Endothelial cell of umbilical vein (primary cell): Measurements from ENCODE around the gene FKBP14. TPM values are rescaled to one million over a fixed set of nuclear protein-coding genes. Genes with fewer than 3 reads are reported as not detected.

Experiments used
- BruUV-seq: library from RNA; stranded (reverse); fragments of 400-500 nt; replicated peaks from 2 replicates; lab custom pipeline; 2021; lab: Mats Ljungman, UMichigan
- CTCF ChIA-PET: fragments of 300-600, 350-600 bp; sonication (Branson Sonifier 250); formaldehyde crosslinking; loops from one replicate; lab custom pipeline; 2021; ENCODE audit warnings: antibody characterized with exemption, inconsistent platforms; lab: Charles Lee
- POLR2A ChIA-PET: fragments of 300-600, 350-600 bp; sonication (Branson Sonifier 250); formaldehyde crosslinking; loops from one replicate; lab custom pipeline; 2021; ENCODE audit warnings: antibody characterized with exemption, inconsistent platforms; lab: Charles Lee
- DNase-seq: peaks from one replicate; pipeline ENCODE4 v3.0.0-alpha.2; 2011; ENCODE audit warnings: low read depth, low spot score
- FAIRE-seq: peaks from 2 replicates; lab custom pipeline; 2011; peaks lifted over from hg19 to GRCh38; lab: Jason Lieb, UNC
- H2AFZ ChIP-seq: 2 replicates; pipeline ENCODE4 v1.6.0; 2012; ENCODE audit warnings: low read depth, low read length, control low read depth, inconsistent platforms
- H3K27ac ChIP-seq: 2 replicates; pipeline ENCODE4 v1.5.1; 2011; ENCODE audit warnings: low read depth, mild to moderate bottlenecking, control low read depth, low read length, moderate library complexity; ENCODE audit not compliant: insufficient read depth
- H3K27me3 ChIP-seq, 2 experiments: 2 replicates each; pipeline versions ENCODE4 v1.6.0 to v1.6.1; 2011; ENCODE audit warnings: low read length in 2 of 2, mixed read lengths in 1 of 2; ENCODE audit not compliant: control insufficient read depth in 2 of 2, insufficient read depth in 2 of 2
- H3K36me3 ChIP-seq, 2 experiments: 2 replicates in 1 of 2; 3 replicates in 1 of 2; pipeline ENCODE4 v1.5.1; 2011; ENCODE audit warnings: low read length in 2 of 2, mild to moderate bottlenecking in 1 of 2, moderate library complexity in 1 of 2; ENCODE audit not compliant: control insufficient read depth in 2 of 2, insufficient read depth in 2 of 2; ENCODE audit errors: extremely low read depth in 1 of 2
- H3K4me1 ChIP-seq: 3 replicates; pipeline ENCODE4 v1.5.1; 2011; ENCODE audit warnings: mild to moderate bottlenecking, low read length; ENCODE audit not compliant: control insufficient read depth, insufficient read depth; ENCODE audit errors: extremely low read depth
- H3K4me2 ChIP-seq: 2 replicates; pipeline ENCODE4 v1.6.1; 2011; ENCODE audit warnings: low read length, control low read depth, mixed read lengths; ENCODE audit not compliant: insufficient read depth
- H3K4me3 ChIP-seq, 3 experiments: fragments of 200-600 bp in 1 of 3; sonication (generic), shearing (Covaris generic) in 1 of 3; replicated peaks in 1 of 3; 2 replicates each; pipeline ENCODE4 v1.5.1; 2011 to 2016; ENCODE audit warnings: control low read depth in 3 of 3, low read length in 3 of 3, mild to moderate bottlenecking in 2 of 3, inconsistent platforms in 1 of 3, low read depth in 1 of 3, moderate library complexity in 1 of 3; ENCODE audit not compliant: insufficient read depth in 1 of 3
- H3K79me2 ChIP-seq: 2 replicates; pipeline ENCODE4 v1.6.0; 2012; ENCODE audit warnings: low read length, inconsistent platforms; ENCODE audit not compliant: control insufficient read depth, insufficient read depth
- H3K9ac ChIP-seq: replicated peaks from 2 replicates; pipeline ENCODE3; 2011; ENCODE audit warnings: low read length, control low read depth; ENCODE audit not compliant: insufficient read depth; ENCODE audit errors: extremely low read depth
- H3K9me1 ChIP-seq: replicated peaks from 3 replicates; pipeline ENCODE4 v1.6.0; 2011; ENCODE audit warnings: mild to moderate bottlenecking, low read length; ENCODE audit not compliant: control insufficient read depth, insufficient read depth; ENCODE audit errors: extremely low read depth
- H3K9me3 ChIP-seq: replicated peaks from 2 replicates; pipeline ENCODE4 v1.5.1; 2012; ENCODE audit warnings: low read length, inconsistent platforms; ENCODE audit not compliant: control insufficient read depth, insufficient read depth
- H4K20me1 ChIP-seq: replicated peaks from 2 replicates; pipeline ENCODE3; 2011; ENCODE audit warnings: mild to moderate bottlenecking, low read length; ENCODE audit not compliant: control insufficient read depth, insufficient read depth; ENCODE audit errors: extremely low read depth
- CTCF ChIP-seq, 2 donors: IDR thresholded peaks; 1 replicate in 1 of 2; 2 replicates in 1 of 2; pipeline ENCODE4 v1.5.1; 2011; ENCODE audit warnings: low read length in 2 of 2, mild to moderate bottlenecking in 2 of 2, moderate library complexity in 2 of 2, control low read depth in 1 of 2, inconsistent platforms in 1 of 2, low read depth in 1 of 2; ENCODE audit not compliant: insufficient read depth in 1 of 2; ENCODE audit errors: extremely low read depth in 1 of 2
- EZH2 ChIP-seq: IDR thresholded peaks from 2 replicates; pipeline ENCODE4 v1.6.1; 2012; ENCODE audit warnings: borderline replicate concordance, low read depth, mild to moderate bottlenecking, moderate library complexity, low read length, inconsistent platforms; ENCODE audit not compliant: severe bottlenecking
- FOS ChIP-seq: IDR thresholded peaks from 2 replicates; pipeline ENCODE4 v1.6.1; 2011; ENCODE audit warnings: mild to moderate bottlenecking, low read length, moderate library complexity, borderline replicate concordance; ENCODE audit not compliant: insufficient read depth
- GATA2 ChIP-seq: IDR thresholded peaks from 2 replicates; pipeline ENCODE4 v1.7.0; 2011; ENCODE audit warnings: low read depth, mild to moderate bottlenecking, moderate library complexity, mixed read lengths, low read length; ENCODE audit not compliant: insufficient read length, insufficient read depth
- JUN ChIP-seq: IDR thresholded peaks from 2 replicates; pipeline ENCODE4 v1.6.1; 2011; ENCODE audit warnings: borderline replicate concordance, low read depth; ENCODE audit not compliant: insufficient read length, insufficient read depth
- MAX ChIP-seq: IDR thresholded peaks from 2 replicates; pipeline ENCODE4 v1.6.1; 2011; ENCODE audit not compliant: insufficient read depth, insufficient read length
- MYC ChIP-seq: IDR thresholded peaks from one replicate; pipeline ENCODE4 v1.6.1; 2011; ENCODE audit warnings: mild to moderate bottlenecking, low read depth, low read length
- POLR2A ChIP-seq: IDR thresholded peaks from 2 replicates; pipeline ENCODE4 v1.6.1; 2012; ENCODE audit warnings: low read depth, mild to moderate bottlenecking, control low read depth, low read length
- POLR2AphosphoS5 ChIP-seq: IDR thresholded peaks from 2 replicates; pipeline ENCODE4 v1.6.1; 2012; ENCODE audit warnings: low read depth, mild to moderate bottlenecking, control low read depth, low read length, moderate library complexity; ENCODE audit not compliant: insufficient read depth
- dilution Hi-C: fragments of 300-500 bp; cut with MboI; formaldehyde crosslinking; loops from one replicate; pipeline ENCODE4 v1.15.0; 2019; ENCODE audit warnings: low sequenced_read_pairs; ENCODE audit not compliant: extremely low pct_ligation_motif_present
- intact Hi-C: fragments of 100-400 bp; cut with micrococcal nuclease; formaldehyde crosslinking; loops from one replicate; pipeline ENCODE4 v1.10.0; 2022
- polyA plus RNA-seq, 4 experiments: library from polyadenylated mRNA; depleted of rRNA in 3 of 4; stranded (reverse) in 3 of 4; unstranded in 1 of 4; fragments of >200 nt; gene quantifications; 2 replicates each; pipeline versions ENCODE4 v1.2.1 to v1.2.3, GENCODE V29; 2011 to 2012; ENCODE audit warnings: missing spikeins in 1 of 4
- total RNA-seq: library from RNA; stranded (reverse); gene quantifications from 2 replicates; pipeline ENCODE4 v1.2.3, GENCODE V29; 2021

Gene FKBP14
- total and polyA plus RNA-seq, 2 donors (not counting 3 experiments of a cell fraction or from before 2014, with no cell fraction given), result 9.8 to 37.4 TPM

- H3K9ac ChIP-seq, result no peak overlapping the region
- no peaks in the 10 kb centered on the region for H3K36me3 ChIP-seq
- no peak overlapping the region for H3K4me2 ChIP-seq
- peaks cover 4% of the 10 kb centered on the region for H3K4me1 ChIP-seq
- no peaks in the 10 kb centered on the region for H3K27me3 ChIP-seq
- no peak overlapping the region for H2AFZ ChIP-seq
- no TSS peak for BruUV-seq
- H3K4me3 ChIP-seq, result no peak overlapping the region
- H3K9me3 ChIP-seq, result no peaks in the 10 kb centered on the region
- no peak overlapping the region for H3K27ac ChIP-seq
- H3K79me2 ChIP-seq, result peaks cover 4% of the 10 kb centered on the region
- no peaks in the 10 kb centered on the region for H3K9me1 ChIP-seq
- POLR2A ChIA-PET, result no interaction called here
- DNase-seq (no peak), FAIRE-seq (no peak)
- CTCF ChIA-PET, result interaction anchor here (1.6 kb wide), 1 partner anchor 9 kb away, joined by 4 read pairs; the partner anchor contains the start of gene FKBP14
- dilution Hi-C loops, result no loop called here
- H4K20me1 ChIP-seq, result peaks cover 12% of the 10 kb centered on the region
- intact Hi-C loops, result no loop called here
- TF ChIP-seq CTCF (IDR thresholded peaks at IDR 0.05; ENCODE audit: extremely low read depth in 1 of 2, insufficient read depth in 1 of 2, low read depth in 1 of 2, low read length in 2 of 2) (no peak), POLR2AphosphoS5 (no peak), EZH2 (no peak), POLR2A (no peak), JUN (no peak), FOS (no peak), MYC (no peak), GATA2 (no peak), MAX (no peak)
These were observed 9.7 kb upstream of the FKBP14 start for GRCh38 chr7:30036220-30036619.
